Ishikawa (cell line): ENCODE measurements around the gene PPFIBP2.

Source experiments
- CEBPB ChIP-seq: IDR thresholded peaks from 2 replicates; pipeline ENCODE4 v1.6.1; 2012
- CREB1 ChIP-seq: IDR thresholded peaks from 2 replicates; pipeline ENCODE4 v1.6.1; 2012; ENCODE audit warnings: low read depth
- EGR1 ChIP-seq: IDR thresholded peaks from 2 replicates; pipeline ENCODE4 v1.6.1; 2012
- EP300 ChIP-seq: IDR thresholded peaks from 2 replicates; pipeline ENCODE4 v1.6.1; 2012; ENCODE audit warnings: borderline replicate concordance
- FOXM1 ChIP-seq: IDR thresholded peaks from 2 replicates; pipeline ENCODE4 v1.6.1; 2012; ENCODE audit warnings: low read depth, borderline replicate concordance
- NFIC ChIP-seq: IDR thresholded peaks from 2 replicates; pipeline ENCODE4 v1.6.1; 2012
- RAD21 ChIP-seq: IDR thresholded peaks from 2 replicates; pipeline ENCODE4 v1.6.1; 2012; ENCODE audit warnings: low read depth
- TAF1 ChIP-seq: IDR thresholded peaks from 2 replicates; pipeline ENCODE4 v1.6.1; 2012; ENCODE audit warnings: low read depth, mild to moderate bottlenecking
- TCF12 ChIP-seq: IDR thresholded peaks from 2 replicates; pipeline ENCODE4 v1.6.1; 2012; ENCODE audit warnings: low read depth
- TEAD4 ChIP-seq: IDR thresholded peaks from 2 replicates; pipeline ENCODE4 v1.6.1; 2012
- TF ChIP-seq, protein P1 (sequence below): IDR thresholded peaks from 2 replicates; pipeline ENCODE4 v1.6.1; 2012; ENCODE audit warnings: low read depth, mild to moderate bottlenecking
- TF ChIP-seq, protein P2 (sequence below): IDR thresholded peaks from 2 replicates; pipeline ENCODE4 v1.6.1; 2012

DNA sequence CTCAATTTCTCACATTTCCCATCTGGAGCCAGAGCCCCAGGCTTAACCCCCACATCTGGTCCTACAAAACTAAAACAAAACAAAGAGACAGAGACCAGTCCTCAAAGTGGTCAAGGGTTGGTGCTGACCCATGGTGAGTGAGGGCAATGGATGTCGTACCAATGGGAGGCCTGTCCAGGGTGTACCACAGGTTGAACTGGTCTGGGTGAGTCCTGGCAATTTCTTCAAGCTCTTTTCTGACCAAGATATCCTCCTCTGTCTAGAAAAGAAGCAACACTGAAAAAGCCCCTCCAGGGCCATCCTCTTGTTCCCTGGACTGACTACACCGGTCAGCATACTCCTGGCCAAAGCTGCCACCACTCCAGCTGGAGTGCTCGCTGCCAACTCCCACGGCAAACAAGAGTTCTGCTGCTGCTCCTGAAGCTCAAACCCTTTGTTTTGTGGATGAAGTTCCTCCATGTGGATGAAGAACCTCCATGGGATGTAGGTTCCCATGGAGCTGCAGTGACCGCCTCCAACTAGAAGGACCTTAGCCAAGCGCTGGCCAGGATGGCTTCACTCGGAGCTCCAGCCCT lies 152.6 kb downstream of the PPFIBP2 start:
- TF ChIP-seq CEBPB (no peak), RAD21 (no peak), FOXM1 (no peak), TEAD4 (no peak), TAF1 (no peak), EP300 (no peak), EGR1 (no peak), CREB1 (no peak), TCF12 (no peak), NFIC (no peak)
- TF ChIP-seq, protein P1, sequence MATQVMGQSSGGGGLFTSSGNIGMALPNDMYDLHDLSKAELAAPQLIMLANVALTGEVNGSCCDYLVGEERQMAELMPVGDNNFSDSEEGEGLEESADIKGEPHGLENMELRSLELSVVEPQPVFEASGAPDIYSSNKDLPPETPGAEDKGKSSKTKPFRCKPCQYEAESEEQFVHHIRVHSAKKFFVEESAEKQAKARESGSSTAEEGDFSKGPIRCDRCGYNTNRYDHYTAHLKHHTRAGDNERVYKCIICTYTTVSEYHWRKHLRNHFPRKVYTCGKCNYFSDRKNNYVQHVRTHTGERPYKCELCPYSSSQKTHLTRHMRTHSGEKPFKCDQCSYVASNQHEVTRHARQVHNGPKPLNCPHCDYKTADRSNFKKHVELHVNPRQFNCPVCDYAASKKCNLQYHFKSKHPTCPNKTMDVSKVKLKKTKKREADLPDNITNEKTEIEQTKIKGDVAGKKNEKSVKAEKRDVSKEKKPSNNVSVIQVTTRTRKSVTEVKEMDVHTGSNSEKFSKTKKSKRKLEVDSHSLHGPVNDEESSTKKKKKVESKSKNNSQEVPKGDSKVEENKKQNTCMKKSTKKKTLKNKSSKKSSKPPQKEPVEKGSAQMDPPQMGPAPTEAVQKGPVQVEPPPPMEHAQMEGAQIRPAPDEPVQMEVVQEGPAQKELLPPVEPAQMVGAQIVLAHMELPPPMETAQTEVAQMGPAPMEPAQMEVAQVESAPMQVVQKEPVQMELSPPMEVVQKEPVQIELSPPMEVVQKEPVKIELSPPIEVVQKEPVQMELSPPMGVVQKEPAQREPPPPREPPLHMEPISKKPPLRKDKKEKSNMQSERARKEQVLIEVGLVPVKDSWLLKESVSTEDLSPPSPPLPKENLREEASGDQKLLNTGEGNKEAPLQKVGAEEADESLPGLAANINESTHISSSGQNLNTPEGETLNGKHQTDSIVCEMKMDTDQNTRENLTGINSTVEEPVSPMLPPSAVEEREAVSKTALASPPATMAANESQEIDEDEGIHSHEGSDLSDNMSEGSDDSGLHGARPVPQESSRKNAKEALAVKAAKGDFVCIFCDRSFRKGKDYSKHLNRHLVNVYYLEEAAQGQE: no peak
- TF ChIP-seq, protein P2, sequence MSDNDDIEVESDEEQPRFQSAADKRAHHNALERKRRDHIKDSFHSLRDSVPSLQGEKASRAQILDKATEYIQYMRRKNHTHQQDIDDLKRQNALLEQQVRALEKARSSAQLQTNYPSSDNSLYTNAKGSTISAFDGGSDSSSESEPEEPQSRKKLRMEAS: no peak
